CD4-positive, alpha-beta T cell (primary cell): Measurements from ENCODE around the gene TIAM1. TPM values are rescaled to one million over a fixed set of nuclear protein-coding genes. Genes with fewer than 3 reads are reported as not detected.

Experiments
- ATAC-seq: fragments of 200-7000 bp; cut with Tn5 transposase; one replicate; pipeline ENCODE4 v1.10.0; 2022; ENCODE audit warnings: mild to moderate bottlenecking; ENCODE audit not compliant: poor library complexity
- CTCF ChIA-PET: fragments of 350-600 bp; sonication (Branson Sonifier 250); formaldehyde crosslinking; loops from one replicate; lab custom pipeline; 2021; ENCODE audit warnings: antibody characterized with exemption, inconsistent platforms; lab: Charles Lee
- POLR2A ChIA-PET: fragments of 350-600 bp; sonication (Branson Sonifier 250); formaldehyde crosslinking; loops from one replicate; lab custom pipeline; 2021; ENCODE audit warnings: antibody characterized with exemption, inconsistent platforms; lab: Charles Lee
- DNase-seq, 14 experiments: peaks; one replicate each; pipeline ENCODE4 v3.0.0-alpha.2; 2013 to 2020; ENCODE audit warnings: mixed read lengths in 2 of 14
- H3K27ac ChIP-seq, 2 donors: one replicate each; pipeline versions ENCODE4 v1.5.1 to v1.7.0; 2013; ENCODE audit warnings: low read length in 2 of 2, low read depth in 1 of 2, mild to moderate bottlenecking in 1 of 2
- H3K27me3 ChIP-seq, 2 experiments: 1 replicate in 1 of 2; 2 replicates in 1 of 2; pipeline versions ENCODE4 v1.6.1 to v1.7.0; 2013; ENCODE audit warnings: low read length in 2 of 2, control low read depth in 1 of 2, mild to moderate bottlenecking in 1 of 2, moderate library complexity in 1 of 2; ENCODE audit not compliant: insufficient read depth in 2 of 2, control insufficient read depth in 1 of 2
- H3K36me3 ChIP-seq: one replicate; pipeline ENCODE4 v1.6.1; 2013; ENCODE audit warnings: low read length, control low read depth; ENCODE audit not compliant: insufficient read depth
- H3K4me1 ChIP-seq: one replicate; pipeline ENCODE4 v1.6.1; 2013; ENCODE audit warnings: low read length, control low read depth; ENCODE audit not compliant: insufficient read depth
- H3K4me3 ChIP-seq: one replicate; pipeline ENCODE4 v1.5.1; 2013; ENCODE audit warnings: mild to moderate bottlenecking, low read length, moderate library complexity
- H3K9me3 ChIP-seq, 2 experiments: 1 replicate in 1 of 2; 2 replicates in 1 of 2; pipeline versions ENCODE4 v1.6.1 to v1.7.0; 2013; ENCODE audit warnings: low read length in 2 of 2, mild to moderate bottlenecking in 2 of 2, control low read depth in 1 of 2, moderate library complexity in 1 of 2; ENCODE audit not compliant: control insufficient read depth in 1 of 2, insufficient read depth in 1 of 2
- H3K27ac Mint-ChIP-seq: one replicate; pipeline ENCODE4 v1.8.0; 2020; ENCODE audit warnings: mixed read lengths
- H3K27me3 Mint-ChIP-seq: one replicate; pipeline ENCODE4 v1.8.0; 2021; ENCODE audit warnings: mixed read lengths
- H3K36me3 Mint-ChIP-seq: one replicate; pipeline ENCODE4 v1.8.0; 2021; ENCODE audit warnings: low read depth, mixed read lengths
- H3K4me1 Mint-ChIP-seq: one replicate; pipeline ENCODE4 v1.8.0; 2021; ENCODE audit warnings: low read depth, mixed read lengths
- H3K4me3 Mint-ChIP-seq: one replicate; pipeline ENCODE4 v1.8.0; 2020; ENCODE audit warnings: mild to moderate bottlenecking, mixed read lengths
- H3K9me3 Mint-ChIP-seq: one replicate; pipeline ENCODE4 v1.8.0; 2020; ENCODE audit warnings: mixed read lengths
- intact Hi-C, 2 experiments: fragments of 100-400 bp; cut with DNase I in 1 of 2; cut with micrococcal nuclease in 1 of 2; formaldehyde crosslinking; loops; one replicate each; pipeline versions ENCODE4 v1.15.1 to v1.9.0; 2023 to 2025; cut with DNase I, micrococcal nuclease
- total RNA-seq, 174 experiments: library from RNA in 2 of 174; stranded (reverse) in 2 of 174; gene quantifications; one replicate each; pipeline ENCODE4 v1.2.3 and lab custom pipeline; 2021 to 2026
- TF ChIP-seq, protein P1 (sequence below): fragments of 200-600 bp; IDR thresholded peaks from one replicate; pipeline ENCODE4 v1.8.0; 2022; ENCODE audit warnings: antibody characterized with exemption, mild to moderate bottlenecking

TIAM1 gene
- total RNA-seq, 2 experiments from 2014 or later, result 39.6 to 39.8 TPM

DNA sequence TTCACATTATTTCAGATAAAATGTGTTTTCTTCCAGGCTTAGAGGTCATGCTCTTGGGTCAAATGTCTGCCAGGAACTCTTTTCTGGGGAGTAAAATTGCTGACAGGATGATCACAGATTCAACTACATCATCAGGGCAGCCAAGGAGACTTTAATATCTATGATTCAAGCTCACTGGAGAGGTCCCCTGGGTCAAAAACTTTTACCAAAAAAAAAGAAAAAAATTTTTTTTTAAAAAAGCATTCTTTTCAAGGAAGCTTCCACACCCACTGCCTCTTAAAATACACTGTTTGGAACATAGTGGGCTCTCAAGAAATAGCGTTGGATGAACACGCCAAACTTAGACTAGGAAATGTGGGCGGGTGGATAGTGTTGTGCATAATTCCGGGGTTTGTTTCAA, 81.3 kb downstream of the TIAM1 start:
- no peak for ATAC-seq

DNA sequence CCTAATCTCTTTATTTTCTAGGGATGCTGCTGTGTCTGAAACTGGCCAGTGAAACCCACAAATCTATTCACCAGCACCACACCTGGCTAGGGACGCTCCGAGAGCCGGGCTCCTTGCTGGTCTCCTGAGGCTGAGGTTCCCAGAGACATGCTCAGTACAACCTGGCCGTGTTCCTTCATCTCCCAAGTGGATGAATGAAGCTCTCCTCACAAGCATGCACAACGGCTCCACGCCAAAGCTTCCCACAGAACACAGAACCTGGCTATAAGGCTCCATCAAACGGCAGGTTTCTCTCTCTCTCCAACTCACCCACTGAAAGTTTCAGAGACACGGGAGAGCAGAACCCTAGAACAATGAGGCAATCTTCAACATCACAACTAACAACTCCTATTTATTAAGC, 82.3 kb downstream of the TIAM1 start:
- DNase-seq (no peak), ATAC-seq (no peak)
- Mint-ChIP-seq H3K4me3 (no peak overlapping the region), H3K4me1 (peaks cover 16% of the 10 kb centered on the region), H3K27ac (no peak overlapping the region), H3K27me3 (no peaks in the 10 kb centered on the region), H3K9me3 (no peaks in the 10 kb centered on the region), H3K36me3 (no peaks in the 10 kb centered on the region)
- Histone ChIP-seq H3K9me3 (peaks cover 0 to 7% of the 10 kb centered on the region in 2 experiments), H3K27me3 (no peaks in the 10 kb centered on the region), H3K27ac (no peak overlapping the region), H3K4me1 (peaks cover 5% of the 10 kb centered on the region), H3K36me3 (no peaks in the 10 kb centered on the region), H3K4me3 (no peak overlapping the region)
- intact Hi-C loops, result no loop called here
- POLR2A ChIA-PET, result no interaction called here
- TF ChIP-seq, protein P1, sequence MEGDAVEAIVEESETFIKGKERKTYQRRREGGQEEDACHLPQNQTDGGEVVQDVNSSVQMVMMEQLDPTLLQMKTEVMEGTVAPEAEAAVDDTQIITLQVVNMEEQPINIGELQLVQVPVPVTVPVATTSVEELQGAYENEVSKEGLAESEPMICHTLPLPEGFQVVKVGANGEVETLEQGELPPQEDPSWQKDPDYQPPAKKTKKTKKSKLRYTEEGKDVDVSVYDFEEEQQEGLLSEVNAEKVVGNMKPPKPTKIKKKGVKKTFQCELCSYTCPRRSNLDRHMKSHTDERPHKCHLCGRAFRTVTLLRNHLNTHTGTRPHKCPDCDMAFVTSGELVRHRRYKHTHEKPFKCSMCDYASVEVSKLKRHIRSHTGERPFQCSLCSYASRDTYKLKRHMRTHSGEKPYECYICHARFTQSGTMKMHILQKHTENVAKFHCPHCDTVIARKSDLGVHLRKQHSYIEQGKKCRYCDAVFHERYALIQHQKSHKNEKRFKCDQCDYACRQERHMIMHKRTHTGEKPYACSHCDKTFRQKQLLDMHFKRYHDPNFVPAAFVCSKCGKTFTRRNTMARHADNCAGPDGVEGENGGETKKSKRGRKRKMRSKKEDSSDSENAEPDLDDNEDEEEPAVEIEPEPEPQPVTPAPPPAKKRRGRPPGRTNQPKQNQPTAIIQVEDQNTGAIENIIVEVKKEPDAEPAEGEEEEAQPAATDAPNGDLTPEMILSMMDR, result no peak
- CTCF ChIA-PET, result no interaction called here

More for the DNA sequence above, 81.3 kb downstream of the TIAM1 start:
- H3K9me3 ChIP-seq, result peaks cover 0 to 7% of the 10 kb centered on the region in 2 experiments
- Mint-ChIP-seq H3K36me3 (no peaks in the 10 kb centered on the region), H3K27ac (no peak overlapping the region), H3K9me3 (no peaks in the 10 kb centered on the region), H3K27me3 (no peaks in the 10 kb centered on the region), H3K4me3 (no peak overlapping the region), H3K4me1 (peaks cover 16% of the 10 kb centered on the region)
- TF ChIP-seq, protein P1, result no peak
- no peak overlapping the region for H3K27ac ChIP-seq
- no peaks in the 10 kb centered on the region for H3K36me3 ChIP-seq
- DNase-seq, result no peak
- intact Hi-C loops, result no loop called here
- H3K27me3 ChIP-seq, result no peaks in the 10 kb centered on the region
- H3K4me1 ChIP-seq, result peaks cover 6% of the 10 kb centered on the region
- no peak overlapping the region for H3K4me3 ChIP-seq
- ChIA-PET POLR2A (no interaction called here), CTCF (no interaction called here)

DNA sequence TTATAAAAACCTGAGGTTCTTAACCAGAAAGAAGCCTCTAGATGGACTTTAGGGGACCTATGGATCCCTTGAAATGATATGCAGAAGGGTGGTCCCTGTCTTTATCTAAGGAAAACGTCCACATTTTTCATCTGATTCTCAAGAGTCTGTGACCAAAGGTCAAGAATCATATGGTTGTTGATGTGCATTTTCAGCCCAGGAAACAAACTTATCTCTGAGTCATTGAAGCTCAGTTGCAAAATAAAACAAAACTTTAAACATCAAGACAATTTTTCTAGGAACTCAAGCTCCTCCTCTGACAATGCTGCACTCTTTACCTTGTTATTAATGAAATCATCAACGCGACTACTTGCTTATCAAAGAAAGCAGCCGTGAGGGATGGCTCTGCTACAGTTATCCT, 83.3 kb downstream of the TIAM1 start:
- Histone ChIP-seq H3K36me3 (no peaks in the 10 kb centered on the region), H3K27me3 (no peaks in the 10 kb centered on the region), H3K4me1 (peaks cover 5% of the 10 kb centered on the region), H3K9me3 (no peaks in the 10 kb centered on the region), H3K27ac (no peak overlapping the region), H3K4me3 (no peak overlapping the region)
- intact Hi-C loops, result no loop called here
- Mint-ChIP-seq H3K4me3 (no peak overlapping the region), H3K36me3 (no peaks in the 10 kb centered on the region), H3K4me1 (peaks cover 12% of the 10 kb centered on the region), H3K27me3 (no peaks in the 10 kb centered on the region), H3K27ac (no peak overlapping the region), H3K9me3 (no peaks in the 10 kb centered on the region)
- ATAC-seq (no peak), DNase-seq (no peak)
- POLR2A ChIA-PET, result no interaction called here
- TF ChIP-seq, protein P1, result no peak
- CTCF ChIA-PET, result no interaction called here
